Superior temporal gyrus (tissue), 1 donor: ENCODE measurements around the gene GPR55.

Experiments used
- DNase-seq: peaks from one replicate; pipeline ENCODE4 v3.0.0-alpha.2; 2016; ENCODE audit errors: extremely low spot score

Gene GPR55

DNA sequence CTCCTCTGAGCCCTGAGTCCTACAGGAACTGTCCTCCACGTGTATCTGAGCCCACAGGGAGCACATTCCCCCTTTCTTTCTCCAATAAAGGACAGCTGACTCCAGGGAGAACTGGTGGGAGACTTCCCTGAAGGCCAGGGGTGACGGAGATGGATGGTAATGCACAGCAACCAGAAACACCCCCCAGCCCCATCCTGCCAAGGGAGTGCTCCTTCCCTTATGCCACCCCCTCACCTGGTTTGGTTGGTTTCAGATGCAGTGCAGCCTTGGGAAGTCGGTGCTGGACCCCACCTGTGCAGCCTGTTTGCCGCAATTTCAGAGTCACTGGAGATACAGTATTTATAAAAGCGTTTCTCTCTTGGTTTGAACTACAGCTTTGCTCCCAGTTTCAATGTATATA is 24.0 kb downstream of the GPR55 start:
- DNase-seq, result no peak

DNA sequence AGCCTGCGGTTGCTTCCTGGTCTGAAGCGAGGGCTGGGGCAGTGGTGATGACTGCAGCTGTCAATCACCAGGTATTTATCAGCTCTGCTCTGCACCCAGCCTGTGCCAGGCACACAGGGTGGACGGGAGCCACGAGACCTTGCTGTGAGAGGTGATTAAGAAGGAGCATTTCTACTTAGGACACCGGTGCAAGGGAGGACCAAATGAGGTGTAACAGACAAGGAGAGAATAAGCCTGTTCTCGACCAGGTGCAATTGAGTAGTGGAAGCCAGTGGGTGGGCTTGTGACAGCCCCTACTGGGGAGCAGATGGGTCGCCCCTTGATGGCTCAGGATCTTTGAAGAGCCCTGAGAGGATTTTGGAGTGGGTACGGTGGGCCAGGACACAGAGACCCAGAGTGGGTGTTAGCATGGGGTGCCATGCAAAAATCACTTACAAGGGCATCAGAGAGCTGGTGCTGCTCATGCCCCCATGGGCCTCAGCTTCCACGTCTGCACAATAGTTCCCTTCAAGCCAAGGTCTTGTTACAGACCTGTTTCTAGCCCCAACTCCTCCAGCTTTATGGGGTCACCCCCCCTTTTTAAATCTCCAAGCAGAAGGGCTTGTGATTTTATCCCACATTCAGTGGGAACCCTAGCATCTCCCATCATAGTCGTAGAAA is 24.6 kb downstream of the GPR55 start:
- DNase-seq, result no peak

DNA sequence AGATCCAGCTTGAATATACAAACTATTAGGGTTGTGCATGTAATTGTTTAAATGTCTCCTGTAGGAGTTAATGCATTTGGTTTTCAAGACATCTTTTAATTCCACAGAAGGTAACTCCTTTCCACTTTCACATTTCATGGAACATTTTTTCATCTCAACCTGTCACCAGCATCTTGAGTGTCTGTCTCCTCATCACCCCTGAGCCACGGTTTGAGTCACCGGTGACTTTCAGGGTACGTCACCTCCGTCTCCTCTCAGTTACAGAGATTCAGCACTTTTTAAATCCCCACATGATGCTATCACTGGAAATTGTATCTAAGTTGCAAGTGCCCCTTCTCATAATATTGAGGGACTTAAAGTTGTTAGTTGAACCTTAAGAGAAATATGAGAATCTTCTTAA is 25.3 kb downstream of the GPR55 start:
- no peak for DNase-seq

DNA sequence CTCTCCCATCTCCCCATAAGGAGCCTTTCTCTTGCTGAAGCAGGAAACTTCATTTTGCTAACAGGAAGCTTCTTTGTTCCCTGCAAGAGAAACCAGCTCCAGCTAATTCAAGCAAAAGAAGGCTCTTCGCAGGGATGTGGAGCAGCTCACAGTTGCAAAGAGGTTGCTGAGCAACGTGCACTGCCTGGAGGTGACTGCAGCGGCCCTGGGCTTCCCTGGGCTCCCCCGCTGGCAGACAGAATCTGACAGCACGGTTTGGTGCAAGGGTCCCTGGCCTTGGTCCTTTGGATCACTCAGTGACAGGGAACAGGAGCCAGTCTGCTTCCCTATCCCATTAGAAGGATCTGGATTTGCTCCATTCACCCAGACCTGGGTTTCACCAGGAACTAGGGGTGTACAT is 25.8 kb downstream of the GPR55 start:
- peak; percentile 59 for DNase-seq

DNA sequence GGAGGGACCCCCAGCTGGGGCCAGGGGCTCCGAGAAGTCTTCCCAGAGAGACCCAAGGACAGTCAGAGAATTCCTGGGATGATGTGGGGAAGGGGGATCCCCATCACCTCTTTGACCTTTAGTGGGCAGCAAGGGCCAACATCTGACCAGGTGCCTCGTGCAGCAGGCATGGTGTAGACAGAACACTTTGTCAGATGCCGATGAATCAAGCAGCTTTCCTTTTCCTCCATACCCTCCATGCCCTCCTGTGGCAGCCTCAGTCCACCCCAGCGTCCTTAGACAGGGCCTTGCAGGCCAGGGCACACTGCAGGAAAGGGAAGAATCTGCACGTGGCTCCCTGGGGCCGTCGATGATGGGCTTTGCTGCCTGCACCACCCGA is 26.3 kb downstream of the GPR55 start:
- DNase-seq, result no peak

DNA sequence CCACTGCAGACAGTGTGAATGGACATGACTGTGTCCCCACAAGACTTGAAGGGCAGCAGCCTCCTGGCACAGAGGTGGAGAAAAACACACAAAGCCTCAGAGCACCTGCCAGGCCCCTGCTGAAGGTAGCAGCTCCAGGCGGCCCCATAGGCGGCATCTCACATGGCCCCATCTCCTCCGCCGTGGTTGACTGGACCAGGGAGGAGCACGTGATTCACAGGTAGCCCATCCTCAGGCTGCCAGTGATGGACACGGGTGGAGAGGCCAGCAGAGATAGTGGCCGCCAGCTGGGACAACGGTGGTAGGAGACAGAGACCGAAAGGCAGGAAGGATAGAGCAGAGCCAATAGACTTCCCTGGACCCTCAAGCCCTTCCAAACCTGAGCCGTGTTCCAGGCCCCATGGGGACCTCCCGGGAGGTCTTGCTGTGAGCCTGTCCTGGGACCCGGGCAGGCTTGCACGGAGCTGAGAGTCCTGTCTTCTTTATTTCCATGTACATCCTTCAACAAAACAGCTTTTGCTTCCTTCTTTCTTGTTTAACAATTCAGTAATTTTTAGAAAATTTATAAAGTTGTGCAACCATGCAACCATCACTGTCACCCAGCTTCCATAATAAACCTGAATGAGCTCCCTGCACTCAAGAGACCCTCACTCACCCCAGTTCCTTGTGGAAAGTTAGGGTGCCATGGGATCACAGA is 26.9 kb downstream of the GPR55 start:
- DNase-seq, result no peak

DNA sequence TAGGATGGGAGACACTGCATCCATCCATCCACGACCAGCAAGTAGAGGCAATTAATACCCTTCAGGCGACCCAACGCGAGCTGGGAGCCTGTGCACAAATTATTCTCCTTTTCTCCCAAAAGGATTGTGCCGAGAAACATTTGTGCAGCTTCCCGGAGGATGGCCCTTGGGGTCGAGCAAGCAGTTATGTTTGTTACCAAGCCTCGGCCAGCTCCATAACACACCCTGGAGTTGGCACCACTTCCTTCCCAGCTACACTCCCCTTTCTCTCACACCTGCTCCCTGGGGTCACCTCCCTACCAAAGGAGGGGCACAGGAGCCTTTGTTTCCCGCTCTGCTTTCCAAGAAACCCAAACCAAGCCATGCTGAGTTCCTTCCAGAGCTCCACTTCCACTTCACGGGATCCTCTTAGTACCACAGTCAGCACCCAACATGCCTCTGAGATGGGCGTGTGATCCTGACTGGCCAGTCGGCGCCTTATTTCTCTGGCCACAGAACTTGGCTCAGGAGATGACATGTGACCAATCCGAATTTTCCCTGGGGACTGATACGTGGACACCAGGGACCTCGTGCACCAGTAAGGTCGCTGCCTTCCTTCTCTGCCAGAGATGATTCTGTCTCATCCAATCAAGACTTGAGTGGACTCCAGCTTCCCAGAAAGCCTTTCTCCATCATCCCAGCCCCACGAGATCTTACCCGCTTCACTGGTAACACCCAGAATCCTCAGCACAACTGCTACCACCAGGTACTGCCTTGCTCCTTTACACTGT is 28.5 kb downstream of the GPR55 start:
- DNase-seq, result no peak

DNA sequence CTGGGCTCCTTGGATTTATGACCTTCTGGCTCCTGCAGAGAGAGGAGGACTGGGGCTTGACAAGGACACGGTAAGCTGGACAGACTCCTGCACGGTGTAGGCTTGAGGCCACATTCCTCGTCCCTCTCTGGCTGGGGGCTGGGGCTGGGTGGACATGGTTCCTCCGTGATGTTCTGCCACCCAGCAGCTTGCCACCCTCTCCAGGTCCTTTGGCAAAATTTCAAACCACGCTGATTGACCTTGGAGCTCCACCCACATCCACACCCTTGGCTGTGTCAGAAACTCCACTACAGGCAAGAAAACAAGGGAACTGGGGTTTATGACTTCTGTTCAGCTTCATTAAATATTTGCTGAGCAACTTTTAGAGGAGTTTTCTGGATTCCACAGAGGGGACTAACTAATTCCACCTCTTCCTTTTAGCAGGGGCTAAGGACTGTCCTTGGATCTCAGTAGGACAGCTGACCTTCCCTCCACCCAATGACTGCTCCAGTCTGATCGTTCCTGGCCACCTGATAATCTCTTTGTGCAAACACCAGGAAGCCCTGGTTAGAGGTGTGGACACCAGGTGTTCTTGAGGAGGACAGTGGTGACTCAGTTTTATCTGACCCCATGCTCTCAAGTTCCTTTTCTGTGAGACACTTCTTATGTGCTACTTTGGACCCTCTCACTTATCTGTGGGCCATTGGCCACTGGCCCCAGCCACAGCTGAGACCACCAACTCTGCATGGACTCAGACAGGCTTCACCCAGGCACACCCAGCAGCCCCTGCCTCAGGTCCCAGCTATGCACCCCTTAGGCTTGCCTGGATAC is 29.3 kb downstream of the GPR55 start:
- no peak for DNase-seq

DNA sequence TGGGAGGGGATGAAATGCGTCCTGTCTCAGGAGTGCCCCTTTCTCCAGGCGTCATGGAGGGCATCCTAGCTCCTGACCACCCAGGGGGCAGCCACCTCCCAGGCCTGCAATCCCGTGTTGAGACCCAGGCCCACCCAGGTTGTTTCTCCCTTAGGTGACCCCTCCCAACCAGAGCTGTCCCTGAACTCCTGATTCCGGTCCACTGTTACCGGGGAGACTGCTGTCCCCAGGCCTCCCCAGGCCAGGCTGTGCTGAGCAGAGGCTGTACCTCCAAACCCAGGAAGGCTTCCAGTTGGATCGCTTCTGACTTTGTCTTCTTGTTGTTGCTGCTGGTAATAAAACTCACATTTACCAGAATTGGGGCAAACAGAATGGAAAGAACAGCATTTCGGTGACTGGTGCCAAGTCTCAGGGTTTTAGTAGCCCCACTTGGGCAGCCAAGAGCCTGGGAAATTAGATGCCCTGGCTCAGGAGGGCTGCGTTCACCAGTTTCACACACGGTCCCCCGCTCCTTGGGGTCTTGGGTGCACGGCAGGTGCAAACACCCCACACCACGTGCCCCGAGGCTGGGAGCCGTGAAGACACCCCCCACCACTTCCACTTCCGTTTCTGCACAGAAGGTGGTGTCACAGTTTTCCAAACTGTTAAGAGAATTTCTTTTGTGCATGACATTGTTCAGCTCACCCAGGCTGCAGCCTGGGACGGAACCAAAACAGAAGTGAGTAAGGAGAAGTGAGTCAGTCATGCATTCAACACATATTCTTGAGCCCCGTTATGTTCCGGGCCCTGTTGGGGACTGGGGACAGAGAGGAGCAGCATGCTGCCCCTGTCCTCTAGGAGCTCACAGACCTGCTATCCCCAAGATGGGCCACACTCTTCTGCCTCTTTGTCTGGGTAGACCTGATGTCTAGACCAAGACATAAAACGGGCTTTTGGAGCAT is 30.9 kb downstream of the GPR55 start:
- peak; percentile 55 for DNase-seq

DNA sequence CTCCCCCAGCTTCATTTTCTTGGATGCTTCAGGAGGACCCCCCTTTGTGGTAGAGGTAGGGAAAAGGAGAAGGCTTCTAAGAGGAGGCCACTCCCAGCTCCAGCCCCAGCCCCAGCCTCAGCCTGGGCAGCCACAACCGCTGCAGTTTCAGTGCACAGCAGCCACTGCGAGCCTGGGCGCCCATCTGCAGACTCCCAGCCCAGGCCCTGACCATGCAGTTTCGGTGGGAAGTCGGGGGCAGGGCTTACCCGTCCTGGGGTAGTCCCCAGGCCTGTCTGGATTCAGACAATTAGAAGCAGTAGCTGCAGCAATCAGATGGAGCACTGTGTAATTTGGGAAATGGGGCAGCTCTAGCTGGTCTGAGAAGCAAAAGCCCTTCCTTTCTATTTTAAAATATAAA is 31.7 kb downstream of the GPR55 start:
- DNase-seq, result no peak

DNA sequence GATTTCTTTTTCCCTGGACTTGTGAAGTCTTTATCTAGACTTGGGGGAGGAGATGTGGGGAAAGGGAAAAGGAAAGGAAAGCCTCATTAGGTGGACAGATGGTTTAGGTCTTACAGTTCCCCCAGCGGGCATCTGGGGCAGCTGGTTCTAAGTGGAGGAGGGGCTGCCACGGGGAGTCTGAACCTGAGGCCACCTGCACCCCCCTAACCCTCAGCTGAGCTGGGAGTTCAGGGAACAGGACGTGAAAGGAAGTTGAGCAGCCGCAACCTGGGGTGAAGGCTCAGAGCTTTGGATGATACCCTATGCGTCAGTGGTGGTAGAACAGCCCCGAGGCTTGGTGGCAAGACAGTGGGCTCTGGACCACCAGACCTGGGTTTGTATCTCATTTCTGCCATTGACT is 33.5 kb downstream of the GPR55 start:
- no peak for DNase-seq

DNA sequence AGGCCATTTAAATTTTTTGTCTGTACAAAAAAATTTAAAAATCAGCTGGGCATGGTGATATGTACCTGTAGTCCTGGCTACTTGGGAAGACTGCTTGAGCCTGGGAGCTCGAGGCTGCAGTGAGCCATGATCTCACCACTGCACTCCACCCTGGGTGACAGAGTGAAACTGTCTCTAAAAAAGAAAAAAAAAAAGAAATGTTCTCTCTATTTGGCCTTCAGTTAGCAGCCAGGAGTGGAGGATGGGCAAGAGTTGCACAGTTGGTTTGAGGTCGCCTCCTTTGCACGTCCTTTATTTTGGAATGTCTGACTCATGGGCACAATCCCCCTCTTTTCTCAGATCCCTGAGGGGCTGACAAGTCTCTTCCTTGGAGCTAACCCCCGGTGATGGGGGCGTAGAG is 34.0 kb downstream of the GPR55 start:
- DNase-seq, result no peak

DNA sequence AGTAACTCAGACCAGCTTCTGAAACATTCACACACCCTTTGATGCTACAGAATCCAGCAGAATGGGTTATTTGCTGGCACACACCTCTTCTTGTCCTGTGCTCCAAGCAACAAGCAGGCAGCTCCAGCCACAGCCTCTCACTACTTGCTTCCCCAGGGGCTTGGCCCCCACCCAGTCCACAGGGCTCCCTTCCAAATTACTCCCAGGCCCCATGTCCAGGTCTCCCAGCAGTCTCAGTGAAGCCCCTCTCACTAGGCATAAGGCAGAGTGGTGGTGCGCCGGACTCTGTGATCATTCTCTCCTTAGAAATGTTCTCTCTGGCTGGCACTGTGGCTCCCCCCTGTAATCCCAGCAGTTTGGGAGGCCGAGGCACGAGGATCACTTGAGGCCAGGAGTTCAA is 34.4 kb downstream of the GPR55 start:
- DNase-seq, result no peak

DNA sequence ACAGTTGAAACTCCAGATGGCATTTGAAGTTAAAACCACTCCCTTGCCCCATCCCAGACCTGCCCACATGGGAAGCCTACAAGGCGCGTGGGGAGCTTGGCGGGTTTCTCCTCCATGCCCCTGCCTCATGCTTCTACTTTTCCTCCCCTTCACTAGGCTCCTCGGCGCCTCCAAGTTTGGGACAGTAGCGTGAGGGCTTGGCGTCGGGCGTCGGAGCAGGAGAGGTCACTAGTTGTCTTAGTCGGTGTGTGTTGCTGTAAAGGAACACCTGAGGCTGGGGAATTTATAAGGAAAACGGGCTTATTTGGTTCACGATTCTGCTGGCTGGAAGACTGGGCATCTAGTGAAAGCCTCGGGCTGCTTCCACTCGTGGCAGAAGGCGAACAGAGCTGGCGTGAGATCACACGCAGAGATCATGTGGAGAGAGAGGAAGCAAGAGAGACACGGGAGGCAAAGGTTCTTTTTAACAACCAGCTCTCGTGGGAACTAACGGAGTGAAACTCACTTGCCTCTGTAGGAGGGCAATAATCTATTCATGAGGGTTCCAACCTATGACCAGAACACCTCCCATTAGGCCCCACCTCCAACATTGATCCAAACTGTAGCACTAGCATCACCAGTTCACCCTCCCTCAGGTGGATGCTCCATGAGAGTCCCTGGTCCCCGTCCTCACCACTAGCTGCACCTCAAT is 35.0 kb downstream of the GPR55 start:
- DNase-seq, result no peak

DNA sequence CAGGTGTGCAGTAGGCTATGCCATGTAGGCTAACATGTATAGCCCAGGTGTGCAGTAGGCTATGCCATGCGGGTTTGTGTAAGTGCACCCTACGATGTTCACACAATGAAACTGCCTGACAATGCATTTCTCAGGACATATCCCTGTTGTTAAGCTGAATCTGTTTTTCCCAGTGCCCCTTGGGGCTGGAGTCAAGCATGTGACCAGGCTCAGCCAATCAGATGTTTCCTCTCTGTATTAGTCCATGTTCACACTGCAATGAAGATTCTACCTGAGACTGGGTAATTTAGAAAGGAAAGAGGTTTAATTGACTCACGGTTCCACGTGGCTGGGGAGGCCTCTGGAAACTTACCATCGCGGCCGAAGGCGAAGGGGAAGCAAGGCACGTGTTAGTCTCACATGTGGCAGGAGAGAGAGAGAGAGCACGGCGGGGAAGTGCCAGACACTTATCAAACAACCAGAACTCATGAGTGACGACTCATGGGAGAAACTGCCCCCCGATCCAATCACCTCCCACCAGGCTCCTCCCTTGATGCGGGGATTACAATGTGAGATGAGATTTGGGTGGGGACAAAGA is 36.1 kb downstream of the GPR55 start:
- no peak for DNase-seq

DNA sequence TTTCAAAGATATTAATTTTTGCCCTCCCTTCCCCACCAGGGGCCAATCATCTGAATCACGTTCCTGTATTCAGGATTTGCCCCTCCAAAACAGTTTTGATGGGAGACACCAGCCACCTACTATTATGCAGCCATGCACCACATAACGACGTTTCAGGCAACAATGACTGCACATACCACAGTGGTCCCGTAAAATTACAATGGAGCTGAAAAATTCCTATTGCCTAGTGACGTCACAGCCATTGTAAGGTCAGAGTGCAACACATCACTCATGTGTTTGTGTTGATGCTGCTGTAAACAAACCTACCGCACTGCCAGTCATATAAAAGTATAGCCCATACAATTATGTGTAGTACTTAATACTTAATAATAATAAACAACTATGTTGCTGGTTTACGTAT is 37.7 kb downstream of the GPR55 start:
- no peak for DNase-seq

DNA sequence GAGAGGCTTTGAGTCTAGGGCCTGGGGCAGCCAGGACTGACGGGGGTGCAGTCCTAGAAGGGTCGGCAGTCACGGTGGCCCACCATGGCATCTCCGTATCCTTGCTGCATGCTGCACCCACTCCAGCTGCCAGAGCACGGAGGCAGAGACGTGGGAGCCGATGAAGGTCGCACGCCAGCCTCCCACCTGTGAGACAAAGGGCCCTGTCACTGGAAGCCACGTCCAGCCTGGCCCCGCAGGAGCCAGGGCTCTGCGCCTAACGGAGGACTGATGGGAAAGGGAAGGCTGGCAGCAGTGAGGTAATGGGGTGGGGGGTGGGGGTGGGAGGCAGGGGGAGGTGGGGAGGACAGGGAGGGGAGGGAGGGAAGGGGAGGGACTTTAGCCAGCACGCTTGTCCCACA is 38.4 kb downstream of the GPR55 start:
- DNase-seq, result no peak

DNA sequence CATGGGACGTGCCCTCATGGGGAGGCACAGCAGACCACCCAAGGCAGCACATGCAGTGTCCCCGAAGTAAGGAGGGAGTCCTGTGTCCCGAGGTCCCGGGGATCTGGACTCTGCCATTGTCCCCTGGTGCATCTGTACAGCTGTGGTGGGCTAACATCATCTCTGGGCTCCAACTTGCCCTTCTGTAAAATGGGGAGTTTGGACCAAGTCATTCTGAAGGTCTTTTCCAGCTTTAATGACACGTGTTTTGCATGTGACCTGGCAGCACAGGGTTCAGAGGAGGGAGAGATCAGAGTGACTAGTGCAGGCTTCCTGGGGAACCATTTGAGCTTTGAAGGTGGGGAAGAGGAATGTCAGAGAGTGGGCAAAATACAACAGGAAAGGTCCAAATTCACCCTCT is 38.8 kb downstream of the GPR55 start:
- no peak for DNase-seq

DNA sequence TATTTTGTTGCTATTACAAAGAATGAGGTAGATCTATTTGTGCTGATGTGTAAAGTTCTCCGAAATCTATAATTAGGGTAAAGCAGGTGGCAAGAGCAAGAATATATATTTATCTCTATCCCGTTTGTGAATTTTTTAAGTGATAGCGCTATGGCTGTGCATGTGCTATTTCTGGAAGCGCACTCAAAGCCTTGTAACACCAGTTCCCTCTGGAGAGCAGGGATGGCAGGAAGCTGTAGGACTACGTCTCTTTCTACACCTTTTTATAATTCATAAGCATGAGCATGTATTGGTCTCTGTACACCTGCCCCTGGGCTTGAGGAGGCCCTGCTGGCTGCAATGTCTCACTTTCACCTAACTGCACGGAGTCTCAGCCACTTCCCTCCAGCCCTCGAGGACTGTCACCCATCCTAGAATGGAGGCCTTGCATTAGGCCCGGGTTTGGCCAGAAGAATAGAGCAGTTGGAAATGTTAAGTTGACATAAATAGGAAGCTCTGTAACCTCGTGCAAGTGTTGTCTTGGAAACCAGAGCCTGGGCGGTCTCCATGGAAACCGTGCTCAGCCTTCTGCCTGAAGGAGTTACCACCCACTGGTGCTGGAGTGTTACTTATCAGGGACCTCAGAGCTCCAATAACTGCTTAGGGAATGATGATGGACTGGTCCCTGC is 39.4 kb downstream of the GPR55 start:
- DNase-seq, result peak; percentile 80

DNA sequence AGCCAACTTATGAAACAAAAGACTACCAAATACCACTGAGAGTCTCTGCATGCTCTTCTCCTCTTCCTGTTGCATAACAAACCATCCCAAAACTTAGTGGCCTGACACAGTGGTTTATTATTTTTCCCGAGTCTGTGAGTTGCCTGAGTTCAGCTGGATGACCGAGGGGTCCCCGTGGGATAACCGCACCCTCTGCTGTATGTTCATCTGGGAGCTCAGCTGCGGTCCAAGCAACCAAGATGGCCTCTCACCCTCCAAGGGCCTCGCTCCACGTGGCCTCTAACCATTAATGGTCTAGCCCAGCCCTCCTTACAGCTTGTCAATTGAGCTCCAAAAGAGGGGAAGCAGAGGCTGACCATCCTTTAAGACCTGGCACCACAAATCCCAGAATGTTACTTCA is 43.2 kb downstream of the GPR55 start:
- no peak for DNase-seq
